Posterior vena cava (tissue), 2 donors: ENCODE measurements around the gene CDK10. TPM values are rescaled to one million over a fixed set of nuclear protein-coding genes. Genes with fewer than 3 reads are reported as not detected.

Source experiments
- DNase-seq: peaks from one replicate; pipeline ENCODE4 v3.0.0-alpha.2; 2020; ENCODE audit warnings: low spot score
- intact Hi-C, 2 donors: fragments of 100-400 bp; cut with DNase I; formaldehyde crosslinking; loops; one replicate each; pipeline versions ENCODE4 v1.14.1 to v1.14.2; 2022 to 2023
- total RNA-seq, 2 donors: library from RNA; stranded (reverse); fragmentation: NEBNext Ultra II Directional; extraction: Animal tissue kit (Norgen Biotek cat#: 25700); gene quantifications; one replicate each; pipeline ENCODE4 v1.2.1, GENCODE V29; 2021
- donor health status: DM: yes; HTN: yes; CAD: no.
- donor health status: DM: yes; HTN: yes; CAD: no.

The CDK10 gene
- total RNA-seq, 2 donors from 2014 or later, result 33.7 to 37.5 TPM

DNA sequence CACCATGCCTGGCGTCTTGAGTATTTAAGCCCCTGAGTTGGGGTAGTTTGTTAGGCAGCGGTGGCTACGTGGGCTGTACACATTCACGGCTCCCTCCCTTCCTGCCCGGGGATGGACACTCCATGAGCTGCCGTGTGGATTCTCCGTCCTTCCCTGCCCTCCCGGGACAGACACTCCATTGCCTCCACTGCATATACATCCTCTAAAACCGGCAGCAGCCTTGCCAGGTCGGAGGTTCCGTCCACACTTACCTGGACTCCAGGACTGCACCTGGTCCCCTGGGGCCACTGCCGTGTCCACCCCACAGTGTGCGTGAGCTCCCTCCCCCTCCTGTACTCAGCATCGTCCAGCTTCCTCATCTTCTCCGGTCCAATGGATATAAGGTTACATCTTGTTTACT is 18.5 kb downstream of the CDK10 start:
- DNase-seq, result no peak
- intact Hi-C loops, result loop anchor here (5.0 to 10.0 kb wide), 2 partner anchors 87 to 90 kb away; no protein-coding TSS in a partner anchor

DNA sequence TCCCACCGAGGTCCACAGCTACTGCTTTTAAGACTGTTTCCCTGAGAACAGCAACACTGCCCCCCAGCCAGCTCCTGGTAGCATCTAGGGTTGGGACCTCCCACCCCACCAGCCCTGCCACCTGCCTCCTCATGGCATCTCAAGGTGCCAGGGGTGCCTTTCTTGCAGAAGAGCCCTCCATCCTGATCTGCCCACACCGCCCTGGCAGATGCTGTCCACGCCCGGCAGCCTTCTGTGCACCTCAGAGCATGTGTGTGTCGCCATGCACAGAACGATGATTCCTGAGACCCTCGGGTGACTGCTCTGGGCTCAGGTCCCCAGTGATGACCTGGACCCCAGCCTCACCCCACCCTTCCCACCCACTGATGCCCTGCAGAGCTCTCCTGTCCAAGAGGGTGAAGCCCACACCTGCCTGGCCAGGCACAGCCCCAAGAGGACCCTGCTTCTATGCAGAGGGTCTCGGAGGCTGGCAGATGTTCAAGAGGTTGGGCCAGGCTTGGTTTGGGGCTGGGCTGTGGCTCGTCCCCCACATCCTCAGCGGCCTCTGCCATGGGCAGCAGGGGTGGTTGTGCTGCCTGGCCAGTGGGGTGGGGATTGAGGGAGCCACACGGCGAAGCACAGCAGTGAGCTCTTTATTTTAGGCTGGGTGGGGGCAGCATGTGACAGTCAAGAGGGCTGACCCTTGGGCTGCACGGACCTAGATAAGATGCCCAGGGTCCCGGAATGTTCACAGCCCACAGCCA is 20.2 kb downstream of the CDK10 start:
- intact Hi-C loops, result loop anchor here (5.0 to 10.0 kb wide), 2 partner anchors 86 to 88 kb away; no protein-coding TSS in a partner anchor
- no peak for DNase-seq

DNA sequence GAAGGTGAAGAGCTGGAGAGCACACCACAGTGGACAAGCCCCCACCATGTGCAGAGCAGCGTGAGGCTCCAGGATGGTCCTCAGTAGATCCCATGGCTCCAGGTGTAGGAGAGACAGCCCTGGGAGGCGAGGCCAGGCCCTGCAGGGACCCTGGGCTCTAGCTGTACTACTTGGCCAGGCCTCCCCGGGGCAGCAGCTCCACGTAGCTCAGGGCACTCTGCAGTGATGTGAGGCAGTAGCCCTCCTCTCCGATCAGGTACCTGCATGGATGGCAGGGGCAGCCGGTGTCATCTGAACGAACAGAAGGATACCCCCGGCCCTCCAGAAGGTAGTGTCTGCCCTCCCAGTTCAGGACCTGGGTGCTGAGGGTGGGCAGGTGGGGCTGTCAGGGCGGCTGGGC is 21.2 kb downstream of the CDK10 start:
- intact Hi-C loops, result loop anchor here (5.0 to 10.0 kb wide), 2 partner anchors 85 to 87 kb away; no protein-coding TSS in a partner anchor
- DNase-seq, result no peak

DNA sequence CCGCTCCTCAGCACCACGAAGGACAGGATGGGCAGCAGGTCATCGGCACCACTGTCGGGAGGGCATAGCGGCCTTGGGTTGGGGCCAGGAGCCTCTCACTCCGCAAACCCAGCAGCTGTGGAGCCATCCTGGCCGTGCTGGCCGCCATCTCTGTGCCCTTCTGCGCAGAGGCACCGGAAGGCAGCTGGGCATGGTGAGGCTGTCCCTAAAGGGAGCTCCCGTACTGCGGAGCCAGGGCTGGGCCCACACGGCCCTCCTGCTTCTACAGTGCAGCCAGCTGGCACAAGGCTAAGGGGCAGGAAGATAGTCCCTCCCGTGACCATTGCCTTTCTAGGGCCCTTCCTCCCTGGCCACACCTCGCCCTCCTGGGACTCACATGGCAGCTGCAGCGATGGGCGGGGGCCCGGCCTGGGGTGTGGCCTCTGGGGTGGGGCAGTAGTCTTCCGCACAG is 22.0 kb downstream of the CDK10 start:
- intact Hi-C loops, result loop anchor here (5.0 to 10.0 kb wide), 2 partner anchors 84 to 86 kb away; no protein-coding TSS in a partner anchor
- DNase-seq, result no peak

DNA sequence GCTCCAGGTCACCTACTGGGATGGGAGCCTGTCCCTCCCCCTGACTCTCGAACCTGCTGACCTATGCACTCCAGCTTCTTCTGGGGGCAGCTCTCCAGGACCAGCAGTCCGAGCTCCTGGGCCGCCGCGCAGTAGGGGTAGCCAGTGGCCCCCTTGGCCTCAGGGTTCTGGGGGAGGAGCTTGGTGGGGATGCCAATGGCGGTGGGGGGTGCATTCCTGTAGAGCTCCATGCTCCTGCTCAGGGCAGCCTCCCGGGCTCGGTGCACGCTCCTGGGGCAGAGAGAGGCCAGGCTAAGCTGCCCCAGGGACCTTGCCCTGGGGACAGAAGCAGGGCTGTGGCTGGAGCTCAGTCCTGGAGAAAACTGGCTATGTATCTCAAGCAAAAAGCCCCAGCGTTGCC is 22.7 kb downstream of the CDK10 start:
- DNase-seq, result no peak
- intact Hi-C loops, result loop anchor here (5.0 to 10.0 kb wide), 2 partner anchors 83 to 86 kb away; no protein-coding TSS in a partner anchor

DNA sequence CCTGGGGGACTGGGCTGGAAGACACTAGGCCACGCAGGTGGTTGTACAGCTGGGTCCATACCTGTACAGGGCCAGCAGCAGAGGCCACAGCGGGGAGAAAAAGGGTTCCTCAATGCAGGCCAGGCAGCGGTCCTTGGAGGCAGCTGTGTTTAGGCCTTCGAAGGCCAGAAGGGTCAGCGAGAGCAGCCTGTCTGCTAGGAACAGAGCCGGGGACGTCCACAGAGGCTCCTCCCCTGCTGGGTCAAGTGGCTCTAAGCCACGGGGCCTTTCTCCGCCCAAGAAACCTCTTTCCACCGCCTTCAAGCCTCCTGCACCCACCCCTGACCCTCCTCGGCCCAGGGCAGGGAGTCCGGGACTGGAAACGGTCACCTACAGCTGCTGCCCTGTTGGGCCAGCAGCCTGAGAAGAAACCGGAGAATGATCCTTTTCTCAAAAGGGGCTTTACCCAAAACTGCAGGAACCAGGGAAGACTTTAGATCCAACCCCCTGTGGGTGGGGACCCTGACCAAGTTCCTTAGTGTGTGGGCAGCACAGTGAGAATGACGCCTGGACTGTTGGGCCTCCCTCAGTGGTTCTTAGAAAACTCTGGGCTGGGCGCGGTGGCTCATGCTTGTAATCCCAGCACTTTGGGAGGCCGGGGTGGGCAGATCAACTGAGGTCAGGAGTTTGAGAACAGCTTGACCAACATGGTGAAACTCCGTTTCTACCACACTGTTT is 23.4 kb downstream of the CDK10 start:
- no peak for DNase-seq
- intact Hi-C loops, result loop anchor here (5.0 to 10.0 kb wide), 2 partner anchors 82 to 85 kb away; no protein-coding TSS in a partner anchor

DNA sequence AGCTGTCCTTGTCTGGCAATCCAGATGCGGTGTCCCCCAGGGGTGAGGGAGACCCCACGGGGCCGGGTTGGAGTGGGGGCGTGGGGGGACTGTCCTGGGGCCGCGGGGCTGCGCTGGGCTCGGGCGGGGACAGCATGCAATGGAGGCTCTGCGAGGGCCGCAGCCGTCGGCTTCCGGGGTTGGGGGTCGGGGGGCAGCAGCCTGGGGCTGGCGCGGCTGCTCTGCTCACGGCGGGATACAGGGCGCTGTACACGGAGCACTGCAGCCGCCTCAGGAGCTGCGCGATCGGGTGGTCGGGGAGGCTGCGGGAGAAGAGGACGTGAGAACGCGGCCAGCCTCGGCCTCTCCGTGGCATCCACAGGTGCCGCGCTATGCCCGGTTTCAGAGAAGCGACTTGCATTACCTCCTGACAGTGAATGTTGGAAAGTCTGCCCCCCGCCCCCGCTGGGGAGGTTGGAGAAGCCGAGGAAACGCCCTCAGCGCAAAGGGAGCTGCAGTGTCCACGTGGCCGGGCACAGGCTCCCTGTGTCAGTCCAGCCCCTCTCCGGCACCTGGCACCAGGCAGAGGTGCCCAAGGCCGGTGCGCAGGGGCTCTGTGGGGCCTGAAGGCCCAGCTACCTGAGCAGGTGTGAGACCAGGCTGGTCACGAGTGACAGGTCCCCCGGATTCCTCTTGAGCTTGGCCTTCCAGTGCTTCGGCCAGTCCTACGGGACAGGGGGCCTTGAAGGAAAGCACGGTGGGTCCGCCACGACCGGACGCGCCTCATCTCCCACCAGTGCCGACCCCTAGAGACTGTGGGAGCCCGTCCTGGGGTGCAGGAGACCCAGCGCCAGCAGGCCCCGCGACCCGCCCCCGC is 24.4 kb downstream of the CDK10 start:
- intact Hi-C loops, result no loop called here
- peak; percentile 81 for DNase-seq

DNA sequence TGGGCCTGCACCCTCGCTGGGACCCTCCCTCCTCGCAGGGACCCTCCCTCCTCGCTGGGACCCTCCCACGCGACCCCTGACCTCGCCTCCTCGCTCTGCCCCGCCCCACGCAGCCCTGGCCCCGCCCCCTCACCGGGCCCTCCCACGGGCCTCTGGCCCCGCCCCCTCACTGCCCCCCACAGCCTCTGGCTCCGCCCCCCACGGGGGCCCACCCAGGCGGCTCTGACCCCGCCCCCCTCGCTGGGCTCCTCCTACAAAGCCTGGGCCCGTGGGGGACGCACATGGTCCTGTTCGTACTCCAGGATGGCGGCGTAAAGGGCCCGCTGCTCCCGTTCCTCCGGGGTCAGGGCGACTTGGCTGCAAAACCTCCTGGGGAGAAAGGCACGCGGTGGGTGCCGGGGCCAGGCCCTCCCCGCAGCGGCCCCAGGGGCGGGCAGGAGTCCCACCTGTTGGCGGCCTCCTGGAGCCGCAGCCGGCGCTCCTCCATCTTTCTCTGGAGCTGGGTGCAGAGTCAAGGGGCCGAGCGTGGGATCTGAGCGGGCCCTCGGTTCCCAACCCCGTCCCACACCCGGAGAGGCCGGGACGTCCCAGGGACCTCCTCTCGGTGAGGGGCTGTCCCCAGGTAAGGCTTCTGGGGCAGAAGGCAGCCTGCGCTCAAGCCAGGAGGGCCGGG is 25.2 kb downstream of the CDK10 start:
- no peak for DNase-seq
- intact Hi-C loops, result no loop called here

DNA sequence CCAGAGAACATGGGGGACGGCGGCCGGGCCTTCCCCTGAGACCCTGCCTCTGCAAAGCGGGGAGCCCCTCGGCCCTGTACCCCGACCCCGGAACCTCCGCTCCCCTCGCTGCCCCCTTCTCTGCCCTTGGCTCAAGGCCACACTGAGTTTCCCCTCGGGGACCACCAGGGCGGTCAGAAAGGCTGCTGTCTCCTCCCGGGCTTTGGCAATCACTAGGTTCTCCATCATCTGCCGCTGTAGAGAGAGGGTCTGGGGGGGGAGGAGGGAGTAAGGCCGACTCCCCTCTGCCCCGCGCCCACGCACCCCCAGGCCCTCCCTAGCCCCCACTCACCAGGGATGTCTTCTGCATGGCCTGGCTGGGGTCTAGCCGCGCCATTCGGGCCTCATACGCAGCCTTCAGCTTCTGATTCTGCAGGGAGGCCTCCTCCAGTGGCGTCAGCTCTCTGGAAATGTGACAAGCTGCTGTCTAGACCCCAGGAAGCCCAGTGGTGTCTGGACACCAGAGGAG is 25.8 kb downstream of the CDK10 start:
- no peak for DNase-seq
- intact Hi-C loops, result no loop called here

DNA sequence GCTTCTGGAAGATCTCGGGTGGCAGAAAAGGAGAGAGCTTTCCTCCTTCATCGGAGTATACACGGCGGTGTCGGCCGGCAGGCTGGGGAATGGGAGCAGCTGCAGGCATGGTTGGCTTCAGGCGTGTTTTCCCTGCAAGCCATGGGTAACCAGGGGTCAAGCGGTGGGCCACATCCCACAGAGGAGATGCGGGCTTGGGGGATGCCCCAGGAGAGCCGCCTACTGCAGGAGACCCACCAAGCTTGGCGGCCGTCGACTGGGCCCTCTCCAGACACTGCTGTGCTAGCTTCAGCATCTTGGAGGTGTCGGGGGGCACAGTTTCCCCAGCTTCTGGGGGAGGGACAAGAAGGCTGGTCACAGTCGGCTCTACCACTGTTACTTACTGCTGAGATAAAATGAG is 30.0 kb downstream of the CDK10 start:
- no peak for DNase-seq
- intact Hi-C loops, result no loop called here

DNA sequence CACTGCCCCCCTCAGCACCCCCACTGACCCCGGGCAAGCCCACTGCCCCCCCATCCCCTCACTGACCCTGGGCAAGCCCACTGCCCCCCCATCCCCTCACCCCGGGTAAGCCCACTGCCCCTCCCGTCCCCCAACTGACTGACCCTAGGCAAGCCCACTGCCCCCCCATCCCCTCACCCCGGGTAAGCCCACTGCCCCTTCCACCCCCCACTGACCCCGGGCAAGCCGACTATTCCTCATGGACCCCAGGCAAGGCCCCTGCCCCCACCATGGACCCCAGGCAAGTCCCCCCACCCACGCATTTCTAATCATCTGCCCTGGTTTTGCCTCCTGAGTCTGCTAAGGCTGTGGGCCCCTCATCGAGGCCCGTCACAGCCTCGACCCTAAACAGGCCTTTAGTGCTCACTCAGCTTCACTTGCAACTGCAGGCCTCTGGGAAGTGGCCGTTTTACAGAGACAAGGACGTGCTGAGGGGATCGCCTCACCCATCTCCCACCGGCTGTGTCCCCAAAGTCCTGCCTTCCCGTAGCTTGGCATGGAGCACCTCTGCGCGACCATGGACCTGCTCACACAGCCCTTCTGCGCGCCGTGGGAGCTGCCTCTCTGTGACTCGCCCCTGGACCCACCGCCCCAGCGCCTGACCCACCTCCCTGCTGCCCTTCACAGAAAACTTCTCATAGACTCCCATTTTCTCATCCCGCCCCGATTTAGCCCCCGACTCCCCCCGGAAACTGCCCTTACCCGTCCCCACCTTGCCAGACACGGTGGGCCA is 30.6 kb downstream of the CDK10 start:
- intact Hi-C loops, result no loop called here
- DNase-seq, result no peak

DNA sequence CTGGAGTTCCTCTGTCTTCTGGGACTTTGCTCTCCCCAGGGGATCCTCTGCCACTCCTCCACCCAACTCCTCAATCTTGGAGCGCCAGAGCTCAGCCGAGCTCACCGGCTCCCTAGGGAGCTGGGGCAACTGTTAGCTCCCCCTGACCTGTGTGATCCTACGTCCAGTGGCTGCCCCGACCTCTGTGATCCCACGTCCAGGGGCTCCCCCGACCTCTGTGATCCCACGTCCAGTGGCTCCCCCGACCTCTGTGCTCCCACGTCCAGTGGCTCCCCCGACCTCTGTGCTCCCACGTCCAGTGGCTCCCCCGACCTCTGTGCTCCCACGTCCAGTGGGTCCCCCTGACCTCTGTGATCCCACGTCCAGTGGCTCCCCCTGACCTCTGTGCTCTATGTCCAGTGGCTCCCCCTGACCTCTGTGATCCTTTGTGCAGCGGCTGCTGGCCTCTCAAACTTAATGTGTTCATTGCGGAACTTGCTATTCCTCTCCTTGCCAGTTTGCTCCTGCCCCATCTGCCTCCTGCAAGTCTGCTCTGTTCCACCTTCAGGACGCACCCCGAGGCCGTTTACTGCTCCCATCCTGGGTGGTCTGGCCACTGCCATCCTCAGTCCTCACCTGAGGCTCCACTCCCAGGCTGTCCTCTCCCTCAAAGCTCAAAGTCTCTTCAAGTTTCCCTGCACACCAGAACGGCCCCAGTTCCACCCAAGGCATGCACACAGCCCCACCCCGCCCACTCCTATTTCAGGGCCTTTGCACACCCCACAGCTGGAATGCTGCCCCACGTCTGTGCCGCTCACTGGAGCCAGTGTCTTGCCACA is 31.4 kb downstream of the CDK10 start:
- intact Hi-C loops, result no loop called here
- no peak for DNase-seq

DNA sequence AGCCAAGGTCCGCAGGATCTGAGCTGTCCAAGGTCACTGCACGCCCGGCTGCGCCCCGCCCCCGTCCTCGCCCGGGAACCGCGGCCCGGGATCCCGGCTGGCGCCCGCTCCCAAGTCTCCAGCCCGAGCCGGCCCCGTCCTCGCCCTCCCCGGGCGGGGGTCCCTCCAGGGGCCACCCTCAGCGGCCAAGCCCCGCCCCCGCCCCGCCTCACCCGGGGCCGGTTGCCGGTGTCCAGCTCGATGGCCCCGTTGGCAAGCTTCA is 34.0 kb downstream of the CDK10 start:
- no peak for DNase-seq
- intact Hi-C loops, result no loop called here

DNA sequence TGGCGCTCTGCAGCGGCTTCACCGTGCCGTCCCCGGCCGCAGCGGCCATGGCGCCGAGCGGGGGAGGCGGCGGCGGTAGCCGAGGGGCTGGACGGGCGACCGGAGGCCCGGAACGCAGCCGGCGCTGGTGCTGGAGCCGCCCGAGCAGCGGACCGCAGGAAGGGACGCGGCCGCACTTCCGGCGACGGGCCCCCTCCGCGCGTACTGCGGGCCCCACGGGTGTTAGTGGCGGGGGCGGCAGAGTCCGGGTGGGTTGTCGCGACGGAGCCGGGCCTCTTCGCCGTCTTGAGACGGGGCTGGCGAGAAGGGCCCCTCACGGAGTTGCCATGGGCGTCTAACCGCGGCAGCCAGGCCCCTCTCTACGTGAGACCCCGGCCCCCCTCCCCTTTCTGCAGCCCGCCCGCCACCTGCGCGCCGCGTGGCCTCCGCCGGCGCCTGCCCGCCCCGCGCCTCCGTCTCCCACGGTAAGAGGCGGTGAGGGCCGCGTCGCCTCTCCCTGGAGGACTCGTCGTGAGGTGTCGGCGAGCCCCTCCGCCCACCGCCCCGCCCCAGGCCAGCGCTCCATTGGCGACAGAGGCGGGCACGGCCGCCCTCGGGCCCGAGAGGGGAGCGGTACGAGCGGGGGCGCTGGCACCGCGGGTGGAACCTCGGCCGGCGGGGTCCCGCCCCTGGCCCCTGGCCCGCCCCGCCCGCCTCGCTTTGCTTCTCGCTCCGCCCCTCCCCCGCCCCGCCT is 34.5 kb downstream of the CDK10 start, which contains the start of the genes VPS9D1 and ZNF276:
VPS9D1 (minus strand) TSS at position 86 of the 733 bp plus-strand sequence; CDS start at position 49, 37 bp downstream.
ZNF276 (plus strand) TSS at position 725 of the 733 bp plus-strand sequence. CDS start 104 bp downstream, outside the sequence.
- intact Hi-C loops, result no loop called here
- peak; percentile 95 for DNase-seq

DNA sequence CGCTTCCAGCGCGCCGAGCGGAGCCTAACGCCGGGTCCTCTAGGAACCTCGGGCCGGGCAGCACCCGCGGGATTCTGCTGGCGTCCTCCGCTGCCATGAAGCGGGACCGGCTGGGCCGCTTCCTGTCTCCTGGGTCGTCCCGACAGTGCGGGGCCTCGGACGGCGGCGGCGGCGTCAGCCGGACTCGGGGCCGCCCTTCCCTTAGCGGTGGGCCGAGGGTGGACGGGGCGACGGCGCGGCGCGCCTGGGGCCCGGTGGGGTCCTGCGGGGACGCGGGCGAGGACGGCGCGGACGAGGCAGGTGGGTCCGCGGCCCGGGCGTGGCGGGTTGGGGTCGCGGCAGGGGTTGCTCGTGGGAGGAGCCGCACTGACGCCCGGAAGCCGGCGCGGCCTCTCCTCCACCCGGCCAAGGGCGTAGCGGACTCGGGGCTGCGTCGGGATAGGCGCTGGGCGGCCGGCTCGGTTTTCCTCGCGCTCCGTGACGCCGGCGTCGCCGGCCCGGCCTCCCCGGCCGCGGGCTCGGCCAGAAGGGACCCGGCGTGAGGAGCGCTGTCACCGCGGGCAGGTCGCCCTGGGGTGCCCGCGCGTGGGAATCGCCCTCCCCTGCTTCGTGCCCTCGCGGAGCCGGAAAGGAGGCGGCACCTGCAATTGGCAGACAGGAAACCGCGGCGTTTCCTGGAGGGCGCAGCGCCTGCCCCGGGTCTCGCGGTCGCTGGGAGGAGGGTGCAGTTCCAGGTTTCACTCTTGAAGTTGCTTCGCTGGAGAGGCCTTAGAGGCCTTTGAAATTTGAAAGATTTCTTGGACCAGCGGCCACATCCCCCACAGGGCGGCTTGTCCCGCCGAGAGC is 35.3 kb downstream of the CDK10 start:
- peak; percentile 93 for DNase-seq
- intact Hi-C loops, result no loop called here
